Measurements from ENCODE around the gene STH. TPM values are rescaled to one million over a fixed set of nuclear protein-coding genes. Genes with fewer than 3 reads are reported as not detected.

STH gene
- polyA plus RNA-seq, 1 experiment = not detected

- Histone ChIP-seq H3K9me3 (ENCODE audit: control insufficient read depth, insufficient read depth, low read length) (no peaks in the 10 kb centered on the region; the same call in 1 of the 2 replicates), H3K27ac (ENCODE audit: low read depth, low read length) (no peak overlapping the region), H3K27me3 (ENCODE audit: control insufficient read depth, insufficient read depth, low read length) (no peaks in the 10 kb centered on the region), H3K4me3 (ENCODE audit: low read depth, low read length) (no peak overlapping the region)
- POLR2A ChIA-PET = no interaction called here
- DNase-seq (ENCODE audit: low read depth, low spot score) = no peak
- CTCF ChIA-PET = no interaction called here
- no peak for TF ChIP-seq CTCF (IDR thresholded peaks at IDR 0.05; ENCODE audit: low read depth, low read length)
Measured at GRCh38 chr17:46025060-46025459, 26.0 kb downstream of the STH start.

- DNase-seq (ENCODE audit: low read depth, low spot score) = no peak
- Histone ChIP-seq H3K4me3 (ENCODE audit: low read depth, low read length) (no peak overlapping the region), H3K27me3 (ENCODE audit: control insufficient read depth, insufficient read depth, low read length) (no peaks in the 10 kb centered on the region), H3K9me3 (ENCODE audit: control insufficient read depth, insufficient read depth, low read length) (no peaks in the 10 kb centered on the region; the same call in 1 of the 2 replicates), H3K27ac (ENCODE audit: low read depth, low read length) (no peak overlapping the region)
- no peak for TF ChIP-seq CTCF (IDR thresholded peaks at IDR 0.05; ENCODE audit: low read depth, low read length)
- POLR2A ChIA-PET = no interaction called here
- CTCF ChIA-PET = no interaction called here
Measured at GRCh38 chr17:46025510-46026165, 26.6 kb downstream of the STH start.

DNA sequence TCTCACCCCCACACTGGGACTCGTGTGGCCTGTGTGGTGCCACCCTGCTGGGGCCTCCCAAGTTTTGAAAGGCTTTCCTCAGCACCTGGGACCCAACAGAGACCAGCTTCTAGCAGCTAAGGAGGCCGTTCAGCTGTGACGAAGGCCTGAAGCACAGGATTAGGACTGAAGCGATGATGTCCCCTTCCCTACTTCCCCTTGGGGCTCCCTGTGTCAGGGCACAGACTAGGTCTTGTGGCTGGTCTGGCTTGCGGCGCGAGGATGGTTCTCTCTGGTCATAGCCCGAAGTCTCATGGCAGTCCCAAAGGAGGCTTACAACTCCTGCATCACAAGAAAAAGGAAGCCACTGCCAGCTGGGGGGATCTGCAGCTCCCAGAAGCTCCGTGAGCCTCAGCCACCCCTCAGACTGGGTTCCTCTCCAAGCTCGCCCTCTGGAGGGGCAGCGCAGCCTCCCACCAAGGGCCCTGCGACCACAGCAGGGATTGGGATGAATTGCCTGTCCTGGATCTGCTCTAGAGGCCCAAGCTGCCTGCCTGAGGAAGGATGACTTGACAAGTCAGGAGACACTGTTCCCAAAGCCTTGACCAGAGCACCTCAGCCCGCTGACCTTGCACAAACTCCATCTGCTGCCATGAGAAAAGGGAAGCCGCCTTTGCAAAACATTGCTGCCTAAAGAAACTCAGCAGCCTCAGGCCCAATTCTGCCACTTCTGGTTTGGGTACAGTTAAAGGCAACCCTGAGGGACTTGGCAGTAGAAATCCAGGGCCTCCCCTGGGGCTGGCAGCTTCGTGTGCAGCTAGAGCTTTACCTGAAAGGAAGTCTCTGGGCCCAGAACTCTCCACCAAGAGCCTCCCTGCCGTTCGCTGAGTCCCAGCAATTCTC is 27.4 kb downstream of the STH start:
- no peak overlapping the region for H3K27ac ChIP-seq (ENCODE audit: low read depth, low read length)
- H3K27me3 ChIP-seq (ENCODE audit: control insufficient read depth, insufficient read depth, low read length) = no peaks in the 10 kb centered on the region
- CTCF ChIA-PET = no interaction called here
- no peak overlapping the region for H3K4me3 ChIP-seq (ENCODE audit: low read depth, low read length)
- POLR2A ChIA-PET = interaction anchor here (0.6 kb wide), 1 partner anchor 958 kb away, joined by 3 read pairs; no protein-coding TSS in a partner anchor
- TF ChIP-seq CTCF (IDR thresholded peaks at IDR 0.05; ENCODE audit: low read depth, low read length) = no peak
- no peak for DNase-seq (ENCODE audit: low read depth, low spot score)
- H3K9me3 ChIP-seq (ENCODE audit: control insufficient read depth, insufficient read depth, low read length) = no peaks in the 10 kb centered on the region

DNA sequence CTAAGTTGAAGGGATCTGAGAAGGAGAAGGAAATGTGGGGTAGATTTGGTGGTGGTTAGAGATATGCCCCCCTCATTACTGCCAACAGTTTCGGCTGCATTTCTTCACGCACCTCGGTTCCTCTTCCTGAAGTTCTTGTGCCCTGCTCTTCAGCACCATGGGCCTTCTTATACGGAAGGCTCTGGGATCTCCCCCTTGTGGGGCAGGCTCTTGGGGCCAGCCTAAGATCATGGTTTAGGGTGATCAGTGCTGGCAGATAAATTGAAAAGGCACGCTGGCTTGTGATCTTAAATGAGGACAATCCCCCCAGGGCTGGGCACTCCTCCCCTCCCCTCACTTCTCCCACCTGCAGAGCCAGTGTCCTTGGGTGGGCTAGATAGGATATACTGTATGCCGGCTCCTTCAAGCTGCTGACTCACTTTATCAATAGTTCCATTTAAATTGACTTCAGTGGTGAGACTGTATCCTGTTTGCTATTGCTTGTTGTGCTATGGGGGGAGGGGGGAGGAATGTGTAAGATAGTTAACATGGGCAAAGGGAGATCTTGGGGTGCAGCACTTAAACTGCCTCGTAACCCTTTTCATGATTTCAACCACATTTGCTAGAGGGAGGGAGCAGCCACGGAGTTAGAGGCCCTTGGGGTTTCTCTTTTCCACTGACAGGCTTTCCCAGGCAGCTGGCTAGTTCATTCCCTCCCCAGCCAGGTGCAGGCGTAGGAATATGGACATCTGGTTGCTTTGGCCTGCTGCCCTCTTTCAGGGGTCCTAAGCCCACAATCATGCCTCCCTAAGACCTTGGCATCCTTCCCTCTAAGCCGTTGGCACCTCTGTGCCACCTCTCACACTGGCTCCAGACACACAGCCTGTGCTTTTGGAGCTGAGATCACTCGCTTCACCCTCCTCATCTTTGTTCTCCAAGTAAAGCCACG is 28.3 kb downstream of the STH start:
- no peak for TF ChIP-seq CTCF (IDR thresholded peaks at IDR 0.05; ENCODE audit: low read depth, low read length)
- ChIA-PET CTCF (interaction anchor here (1.1 to 3.2 kb wide), 3 partner anchors 17 to 186 kb away, joined by 4 to 10 read pairs (median 7); partner anchors contain the start of gene KANSL1), POLR2A (interaction anchor here (0.6 kb wide), 1 partner anchor 959 kb away, joined by 3 read pairs; no protein-coding TSS in a partner anchor)
- no peak for DNase-seq (ENCODE audit: low read depth, low spot score)
- H3K27ac ChIP-seq (ENCODE audit: low read depth, low read length) = no peak overlapping the region
- H3K27me3 ChIP-seq (ENCODE audit: control insufficient read depth, insufficient read depth, low read length) = no peaks in the 10 kb centered on the region
- H3K9me3 ChIP-seq (ENCODE audit: control insufficient read depth, insufficient read depth, low read length) = no peaks in the 10 kb centered on the region
- no peak overlapping the region for H3K4me3 ChIP-seq (ENCODE audit: low read depth, low read length)

Data from AG04450 (cell line).